Measurements from ENCODE around the gene DBF4B.

- TF ChIP-seq CTCF (IDR thresholded peaks at IDR 0.05): no peak
- no peak for TF ChIP-seq ZNF263 (CRISPR knock-in tag; IDR thresholded peaks at IDR 0.05; ENCODE audit: low read depth)
- TF ChIP-seq USF2 (CRISPR knock-in tag; IDR thresholded peaks at IDR 0.05): no peak
- no peak for TF ChIP-seq ZNF121 (CRISPR knock-in tag; IDR thresholded peaks at IDR 0.05)
These were observed 83.8 kb downstream of the DBF4B start for GRCh38 chr17:44792276-44792675.
